GM12892 (cell line): Measurements from ENCODE around the gene DCHS2.

Experiments used
- DNase-seq: peaks from one replicate; pipeline ENCODE4 v3.0.0; 2011; ENCODE audit not compliant: insufficient read length
- FAIRE-seq: peaks from 2 replicates; lab custom pipeline; 2011; peaks lifted over from hg19 to GRCh38; lab: Jason Lieb, UNC
- POLR2A ChIP-seq: IDR thresholded peaks from 2 replicates; pipeline ENCODE4 v1.6.1; 2011; ENCODE audit warnings: low read depth, low read length, control low read depth
- POLR2AphosphoS5 ChIP-seq: IDR thresholded peaks from 2 replicates; pipeline ENCODE4 v1.6.1; 2011; ENCODE audit warnings: low read depth, low read length, control low read depth
- TAF1 ChIP-seq: IDR thresholded peaks from 2 replicates; pipeline ENCODE4 v1.6.1; 2011; ENCODE audit warnings: low read depth, mild to moderate bottlenecking, control low read depth, low read length, borderline replicate concordance

Gene DCHS2

DNA sequence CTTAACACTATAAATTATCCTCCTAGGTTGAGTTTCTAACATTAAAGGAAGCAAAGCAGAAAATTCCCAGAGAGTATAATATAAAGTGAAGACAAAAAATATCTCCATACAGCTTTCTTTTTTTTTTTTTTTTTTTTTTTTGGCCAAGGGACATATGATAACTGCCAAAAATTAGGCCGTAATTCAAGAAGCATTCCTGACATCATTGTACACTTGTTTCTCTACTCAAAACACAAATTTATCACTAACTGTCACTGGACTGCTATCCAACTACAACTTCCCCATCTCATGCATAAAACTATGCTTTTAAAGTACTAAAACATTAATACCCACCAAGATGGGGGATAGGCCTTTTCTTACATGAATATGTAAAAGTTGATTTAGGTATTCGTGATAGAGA, 77.2 kb downstream of the DCHS2 start:
- DNase-seq, result no peak
- TF ChIP-seq POLR2A, result no peak
- no peak for TF ChIP-seq TAF1
- no peak for TF ChIP-seq POLR2AphosphoS5

DNA sequence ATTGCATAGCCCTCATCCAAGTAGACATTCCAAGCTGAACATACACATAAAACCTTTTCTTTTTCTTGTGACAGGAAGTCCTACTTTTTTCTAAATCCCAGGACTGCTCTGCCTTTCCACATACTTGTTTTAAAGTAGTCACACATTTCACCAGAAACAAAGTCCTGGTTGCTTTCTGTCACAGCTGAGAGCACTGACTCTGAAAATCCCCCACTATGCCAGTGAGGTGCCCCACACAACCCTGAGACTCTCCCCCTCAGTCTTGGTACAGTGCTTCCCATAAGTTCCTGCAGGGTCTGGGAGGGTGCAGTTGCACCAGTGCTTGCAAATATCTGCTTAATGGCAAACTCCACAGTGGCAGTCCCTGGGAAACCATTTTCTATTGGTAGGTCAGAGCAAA, 84.2 kb downstream of the DCHS2 start:
- TF ChIP-seq POLR2AphosphoS5 (no peak), POLR2A (no peak), TAF1 (no peak)
- no peak for FAIRE-seq

More for the DNA sequence above, 77.2 kb downstream of the DCHS2 start:
- no peak for FAIRE-seq

DNA sequence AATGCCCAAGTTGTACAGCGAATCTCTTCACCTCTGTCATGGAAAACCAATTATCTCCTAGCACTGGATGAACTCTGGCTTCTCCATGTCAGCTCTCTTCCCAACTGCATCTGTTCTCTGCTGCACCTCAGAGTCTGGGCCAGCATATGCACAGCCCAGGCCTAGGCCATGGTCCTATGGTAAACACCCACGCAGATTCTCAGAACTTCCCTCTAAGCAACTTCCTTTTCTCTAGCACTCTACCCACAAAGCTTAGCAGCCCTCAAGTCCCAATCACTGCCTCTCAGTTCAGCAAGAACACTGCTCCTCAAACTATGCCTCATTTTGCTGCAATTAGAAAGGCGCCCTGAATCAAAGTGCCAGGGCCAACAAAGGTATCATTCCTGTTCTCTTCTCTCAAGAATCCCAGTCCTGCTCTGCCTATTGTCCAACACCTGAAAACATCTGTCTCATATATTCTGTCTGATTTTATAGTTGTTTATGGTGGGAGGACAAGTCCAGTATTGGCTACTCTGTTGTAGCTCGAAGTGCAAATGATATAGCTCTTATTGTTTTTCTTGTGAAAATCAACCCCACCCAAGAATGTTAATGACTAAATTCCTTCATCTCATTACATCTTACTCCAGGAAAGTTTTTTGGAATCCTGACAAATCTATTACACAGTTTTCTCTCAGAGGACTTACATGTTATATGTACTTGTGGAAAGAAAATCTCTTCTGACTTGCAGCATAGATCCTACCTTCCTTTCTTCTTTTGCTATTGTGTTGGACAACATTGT, 85.4 kb downstream of the DCHS2 start:
- DNase-seq (no peak), FAIRE-seq (peak; percentile 5)
- TF ChIP-seq POLR2A (no peak), TAF1 (no peak), POLR2AphosphoS5 (no peak)

More for the DNA sequence above, 84.2 kb downstream of the DCHS2 start:
- DNase-seq, result no peak

DNA sequence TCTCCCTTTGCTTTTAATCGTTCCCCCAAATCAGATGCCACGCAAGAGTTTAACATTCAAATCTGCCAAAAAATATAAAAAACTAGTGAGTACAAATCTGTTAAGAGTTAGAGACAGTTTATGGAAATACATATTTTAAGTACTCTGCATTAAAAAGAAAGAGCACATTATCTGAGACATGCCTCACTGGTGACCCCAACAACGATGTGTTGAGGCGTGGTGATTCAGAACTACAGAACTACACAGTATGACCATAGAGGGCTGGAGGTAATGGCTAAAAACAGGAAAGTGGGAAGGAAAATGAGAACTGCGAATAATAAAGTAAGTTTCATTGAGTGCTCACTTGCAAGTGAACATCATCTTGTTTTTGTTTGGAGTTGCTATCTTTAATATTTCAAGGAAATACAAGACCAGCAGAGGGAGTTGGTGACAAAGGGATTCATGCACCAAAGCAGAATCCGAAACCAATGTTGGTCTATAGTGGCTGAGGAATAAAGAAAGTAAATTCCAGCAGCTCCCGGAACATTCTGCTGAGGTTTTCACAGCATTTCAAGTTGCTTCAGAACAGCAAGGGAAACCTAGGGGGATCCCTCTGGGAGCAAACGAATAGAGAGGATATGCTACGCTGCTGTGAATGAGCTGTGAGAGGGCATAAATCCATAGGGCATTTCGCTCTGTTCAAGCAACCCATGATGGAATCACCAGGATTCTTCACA, 92.2 kb downstream of the DCHS2 start:
- no peak for DNase-seq
- FAIRE-seq, result no peak
- TF ChIP-seq POLR2AphosphoS5, result no peak
- no peak for TF ChIP-seq TAF1
- no peak for TF ChIP-seq POLR2A

DNA sequence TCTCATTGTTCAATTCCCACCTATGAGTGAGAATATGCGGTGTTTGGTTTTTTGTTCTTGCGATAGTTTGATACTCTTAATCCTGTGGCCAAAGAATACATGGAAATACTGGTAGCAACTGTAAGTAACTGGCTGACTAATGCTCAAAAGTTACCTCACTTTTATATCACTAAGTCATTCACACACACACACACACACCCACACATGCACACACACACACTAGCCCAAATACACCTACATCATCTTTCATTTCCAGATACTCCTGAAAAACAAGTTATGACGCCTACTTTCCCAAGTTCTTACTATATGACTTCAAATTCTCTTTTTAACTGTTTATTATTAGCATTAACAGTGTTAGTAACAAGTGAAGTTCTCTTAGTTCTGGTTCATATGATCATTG, 101.3 kb downstream of the DCHS2 start:
- TF ChIP-seq POLR2A (no peak), TAF1 (no peak), POLR2AphosphoS5 (no peak)
- FAIRE-seq, result no peak

DNA sequence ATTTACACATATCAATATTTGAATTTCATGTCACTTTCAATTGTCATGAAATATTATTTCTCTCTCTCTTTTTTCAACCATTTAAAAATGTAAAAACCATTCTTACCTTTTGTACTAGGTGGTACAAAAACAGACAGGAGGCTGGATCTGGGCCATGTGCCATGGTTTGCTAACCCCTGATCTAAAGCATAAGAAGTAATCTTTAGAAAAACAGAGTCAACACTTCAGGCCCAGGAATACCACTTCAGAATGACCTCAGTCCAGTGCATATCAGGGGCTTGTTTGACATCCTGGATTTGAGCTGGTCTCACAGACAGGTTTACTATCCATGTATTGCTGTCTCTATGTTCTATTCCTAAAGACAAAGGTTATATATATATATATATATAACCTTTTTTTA, 102.5 kb downstream of the DCHS2 start:
- DNase-seq, result no peak
- TF ChIP-seq POLR2AphosphoS5, result no peak
- TF ChIP-seq POLR2A, result no peak
- TF ChIP-seq TAF1, result no peak
- FAIRE-seq, result no peak

More for the DNA sequence above, 101.3 kb downstream of the DCHS2 start:
- DNase-seq, result no peak

DNA sequence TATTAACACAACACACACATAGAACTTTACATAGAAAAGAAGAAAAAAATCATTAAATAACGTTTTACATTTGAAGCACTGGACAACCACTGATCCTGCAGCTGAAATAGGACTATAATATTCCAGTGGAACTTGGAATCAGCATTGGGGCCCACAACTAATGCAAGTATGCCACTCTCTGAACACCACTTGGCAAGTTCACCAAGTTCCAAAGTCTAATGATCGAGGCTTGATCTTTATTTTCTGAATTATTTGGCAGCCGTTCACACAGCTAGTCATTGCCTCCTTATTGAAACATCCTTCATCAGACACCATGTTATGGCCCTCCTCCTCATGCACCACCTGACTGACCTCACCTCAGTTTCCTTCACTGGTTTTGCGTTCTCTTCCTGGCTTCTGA, 107.6 kb downstream of the DCHS2 start:
- TF ChIP-seq POLR2A (no peak), TAF1 (no peak), POLR2AphosphoS5 (no peak)
- DNase-seq (no peak), FAIRE-seq (no peak)

DNA sequence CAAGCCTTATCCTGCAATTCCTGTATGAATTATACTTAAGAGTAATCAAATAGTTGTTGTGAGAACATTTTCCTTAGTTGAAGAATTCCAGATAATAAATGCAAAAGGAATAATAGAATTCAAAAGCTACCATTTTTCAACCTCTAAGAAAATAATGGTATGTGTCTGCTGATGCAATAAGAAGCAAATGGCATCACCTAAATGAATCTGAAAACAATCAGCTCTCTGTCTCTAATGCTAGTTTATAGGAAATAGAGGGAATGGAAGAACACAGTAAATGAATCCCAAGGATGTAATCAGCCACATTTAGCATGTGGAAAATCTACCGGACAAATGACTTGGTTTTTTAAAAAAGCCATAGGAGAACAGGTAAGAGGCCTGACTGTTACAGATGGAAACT, 115.1 kb downstream of the DCHS2 start:
- no peak for TF ChIP-seq POLR2A
- TF ChIP-seq TAF1, result no peak
- TF ChIP-seq POLR2AphosphoS5, result no peak

DNA sequence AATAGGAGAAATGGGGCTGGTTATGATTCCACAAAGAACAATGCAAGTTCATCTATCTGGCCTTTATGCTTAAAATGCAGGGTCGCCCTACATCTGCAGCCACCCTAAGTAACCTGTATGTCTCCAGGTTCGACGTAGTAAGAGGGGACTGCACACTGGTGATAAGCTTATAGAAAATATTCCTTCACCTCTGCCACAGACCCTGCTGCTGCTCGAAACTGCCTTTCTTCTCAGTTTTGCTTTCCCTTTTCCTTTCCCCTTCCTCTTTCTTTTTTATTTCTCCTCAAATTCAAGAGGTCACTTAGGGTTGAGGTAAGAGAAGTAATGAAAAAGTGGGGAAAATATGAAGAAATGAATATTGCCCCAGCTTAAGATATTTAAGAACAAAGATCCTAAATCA, 123.5 kb downstream of the DCHS2 start:
- DNase-seq (no peak), FAIRE-seq (peak; percentile 27)

More for the DNA sequence above, 115.1 kb downstream of the DCHS2 start:
- DNase-seq, result no peak
- no peak for FAIRE-seq

DNA sequence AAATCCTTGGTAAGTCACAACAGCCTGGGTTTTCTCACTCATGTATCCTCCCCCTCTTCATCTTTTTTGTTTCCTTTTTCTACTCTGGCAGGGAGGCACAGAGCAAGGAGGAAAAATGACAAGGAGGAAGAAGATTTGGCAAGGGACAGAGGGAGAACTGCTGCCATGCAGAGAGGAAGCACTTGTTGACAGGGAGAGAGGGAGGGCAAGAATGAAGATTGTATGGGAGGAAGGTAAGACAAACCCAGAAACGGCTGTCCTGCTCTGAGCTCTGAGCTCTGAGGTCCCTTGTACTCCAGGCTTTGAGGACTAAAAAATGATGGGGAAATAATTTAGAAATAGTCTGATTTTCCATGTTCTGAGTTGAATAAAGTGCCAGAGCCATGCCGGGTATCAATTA, 123.9 kb downstream of the DCHS2 start:
- no peak for FAIRE-seq
- no peak for TF ChIP-seq POLR2A
- DNase-seq, result no peak

More for the DNA sequence above, 123.5 kb downstream of the DCHS2 start:
- TF ChIP-seq POLR2A (no peak), TAF1 (no peak), POLR2AphosphoS5 (no peak)

DNA sequence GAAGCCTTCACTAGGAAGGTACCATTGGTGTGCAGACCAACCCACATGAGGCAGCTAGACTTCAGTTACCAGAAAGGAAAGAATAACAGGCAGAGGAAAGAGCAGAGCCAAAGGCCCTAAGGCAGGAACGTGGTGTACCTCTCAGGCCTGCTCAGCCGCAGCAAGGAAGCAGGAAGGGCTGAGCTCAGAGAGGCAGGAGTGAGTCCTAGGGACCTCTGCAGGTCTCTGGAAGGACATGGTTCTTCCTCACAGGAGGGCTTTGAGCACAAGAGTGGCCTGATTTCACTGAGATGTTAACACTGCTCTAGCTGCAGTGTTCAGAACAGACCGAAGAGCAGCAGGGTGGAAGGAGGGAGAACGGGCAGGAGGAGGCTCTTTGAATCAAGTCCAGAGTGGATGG, 124.6 kb downstream of the DCHS2 start:
- TF ChIP-seq POLR2AphosphoS5 (no peak), POLR2A (no peak), TAF1 (no peak)
- DNase-seq, result no peak
- no peak for FAIRE-seq

DNA sequence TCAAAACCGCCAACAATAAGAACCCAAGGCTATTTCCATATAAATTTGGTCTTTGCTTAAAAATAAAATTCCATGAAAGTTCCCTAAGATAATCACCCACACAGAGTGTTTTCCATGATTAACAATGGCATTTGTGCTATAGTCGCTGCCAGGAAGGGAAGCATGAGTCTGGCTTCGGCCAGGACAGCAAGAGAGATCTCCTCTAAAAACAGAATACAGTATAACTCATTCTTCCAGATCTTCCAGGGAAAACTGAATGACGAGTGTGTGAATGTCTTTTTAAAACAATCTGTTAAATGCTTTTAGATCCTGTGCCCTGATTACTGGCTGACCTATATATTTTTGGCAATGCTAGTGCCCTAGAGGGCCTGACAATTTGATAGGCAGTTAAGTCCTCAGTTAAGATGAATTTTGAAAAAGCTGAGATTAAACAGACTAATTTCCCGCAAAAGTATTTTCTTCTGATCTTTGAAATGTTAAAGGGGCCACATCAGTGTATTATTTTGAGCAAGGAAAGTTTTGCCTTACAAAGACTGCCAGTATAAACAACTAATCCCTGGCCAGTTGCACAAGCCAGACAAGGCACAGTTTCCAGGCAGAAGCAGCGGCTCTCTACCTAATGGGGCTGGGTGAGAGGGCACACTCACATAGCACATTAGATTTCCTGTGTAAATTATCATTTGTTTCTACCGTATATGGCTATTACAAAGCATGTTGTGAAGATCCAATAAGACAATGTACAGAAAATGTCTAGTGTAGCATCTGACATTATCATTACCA, 127.3 kb downstream of the DCHS2 start:
- TF ChIP-seq POLR2A (no peak), POLR2AphosphoS5 (no peak), TAF1 (no peak)
- no peak for DNase-seq
- FAIRE-seq, result no peak

DNA sequence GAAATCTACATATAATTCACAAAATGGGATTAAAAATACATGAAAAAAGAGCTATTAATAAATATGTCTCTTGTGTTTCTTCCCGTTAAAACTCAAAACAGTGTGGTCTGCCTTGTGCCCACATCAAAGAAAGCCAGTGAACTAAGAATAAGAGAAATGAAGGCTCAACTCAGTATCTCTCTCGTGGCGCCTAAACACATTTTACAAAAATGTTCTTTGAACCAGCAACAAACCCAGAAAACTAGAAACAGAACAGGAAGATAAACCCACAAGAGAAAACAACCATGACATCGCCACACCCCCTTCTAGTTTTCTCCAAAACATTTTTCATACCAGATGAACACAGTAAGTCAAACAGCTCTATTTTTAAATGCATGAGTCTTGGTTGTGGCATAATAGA, 130.1 kb downstream of the DCHS2 start:
- DNase-seq (no peak), FAIRE-seq (no peak)
- TF ChIP-seq POLR2A (no peak), POLR2AphosphoS5 (no peak)
